SK-N-SH treated with all-trans-retinoic acid at 6 μM for 48 hours (cell line): ENCODE data around the gene TSSK1B.

Experiments
- ESRRG ChIP-seq: fragments of 250-450 bp; sonication (Bioruptor Pico); IDR thresholded peaks from 2 replicates; pipeline ENCODE4 v1.6.1; 2021; ENCODE audit warnings: mild to moderate bottlenecking
- RARB ChIP-seq: fragments of 250-450 bp; sonication (Bioruptor Pico); IDR thresholded peaks from 2 replicates; pipeline ENCODE4 v1.8.0; 2021; ENCODE audit warnings: mild to moderate bottlenecking, moderate library complexity
- ZFP3 ChIP-seq: fragments of 250-450 bp; sonication (Bioruptor Pico); IDR thresholded peaks from 2 replicates; pipeline ENCODE4 v1.5.0; 2020; ENCODE audit warnings: mild to moderate bottlenecking, moderate library complexity
- ZFP30 ChIP-seq: fragments of 450-650 bp; formaldehyde crosslinking; IDR thresholded peaks from 2 replicates; pipeline ENCODE4 v1.5.0; 2022; ENCODE audit warnings: mild to moderate bottlenecking, moderate library complexity
- TF ChIP-seq, protein P1 (sequence below): fragments of 250-450 bp; sonication (Bioruptor Pico); IDR thresholded peaks from 2 replicates; pipeline ENCODE4 v1.8.0; 2020; ENCODE audit warnings: mild to moderate bottlenecking, moderate library complexity, borderline replicate concordance

GRCh38 chr5:113435575-113435974 lies 786 bp upstream of the TSSK1B start:
- TF ChIP-seq ZFP30 (CRISPR knock-in tag) (no peak), ZFP3 (no peak), RARB (no peak), ESRRG (CRISPR knock-in tag) (no peak)
- TF ChIP-seq, protein P1, sequence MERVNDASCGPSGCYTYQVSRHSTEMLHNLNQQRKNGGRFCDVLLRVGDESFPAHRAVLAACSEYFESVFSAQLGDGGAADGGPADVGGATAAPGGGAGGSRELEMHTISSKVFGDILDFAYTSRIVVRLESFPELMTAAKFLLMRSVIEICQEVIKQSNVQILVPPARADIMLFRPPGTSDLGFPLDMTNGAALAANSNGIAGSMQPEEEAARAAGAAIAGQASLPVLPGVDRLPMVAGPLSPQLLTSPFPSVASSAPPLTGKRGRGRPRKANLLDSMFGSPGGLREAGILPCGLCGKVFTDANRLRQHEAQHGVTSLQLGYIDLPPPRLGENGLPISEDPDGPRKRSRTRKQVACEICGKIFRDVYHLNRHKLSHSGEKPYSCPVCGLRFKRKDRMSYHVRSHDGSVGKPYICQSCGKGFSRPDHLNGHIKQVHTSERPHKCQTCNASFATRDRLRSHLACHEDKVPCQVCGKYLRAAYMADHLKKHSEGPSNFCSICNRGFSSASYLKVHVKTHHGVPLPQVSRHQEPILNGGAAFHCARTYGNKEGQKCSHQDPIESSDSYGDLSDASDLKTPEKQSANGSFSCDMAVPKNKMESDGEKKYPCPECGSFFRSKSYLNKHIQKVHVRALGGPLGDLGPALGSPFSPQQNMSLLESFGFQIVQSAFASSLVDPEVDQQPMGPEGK (CRISPR knock-in tag) = no peak
